Subcutaneous adipose tissue (tissue), 4 donors: ENCODE data around the gene RFTN1. TPM values are rescaled to one million over a fixed set of nuclear protein-coding genes. Genes with fewer than 3 reads are reported as not detected.

Experiments
- CTCF ChIP-seq: fragments of 450-650 bp; IDR thresholded peaks from one replicate; pipeline ENCODE4 v1.5.1; 2016; ENCODE audit warnings: low read depth, mild to moderate bottlenecking, control low read depth, antibody characterized with exemption, moderate library complexity
- total RNA-seq, 4 donors: library from RNA; depleted of rRNA; stranded (reverse); fragments of >200 nt; gene quantifications; one replicate each; pipeline ENCODE4 v1.1.0, GENCODE V29; 2016

RFTN1 gene
- total RNA-seq, 4 donors from 2014 or later, result 58.1 to 116 (median 97.4) TPM

GRCh38 chr3:16284633-16285032 is 228.9 kb downstream of the RFTN1 start:
- no peak for TF ChIP-seq CTCF

- TF ChIP-seq CTCF, result no peak
These were observed 232.8 kb downstream of the RFTN1 start for GRCh38 chr3:16280671-16281070.

GRCh38 chr3:16279010-16279801 is 234.3 kb downstream of the RFTN1 start:
- TF ChIP-seq CTCF, result no peak

GRCh38 chr3:16277471-16277870 is 236.0 kb downstream of the RFTN1 start:
- TF ChIP-seq CTCF, result no peak

GRCh38 chr3:16273867-16274266 is 239.6 kb downstream of the RFTN1 start:
- no peak for TF ChIP-seq CTCF

- TF ChIP-seq CTCF, result no peak
These were observed 240.9 kb downstream of the RFTN1 start for GRCh38 chr3:16272588-16272987.

- TF ChIP-seq CTCF, result no peak
These were observed 242.6 kb downstream of the RFTN1 start for GRCh38 chr3:16270855-16271254.
